Activated effector memory CD4-positive, alpha-beta T cell treated with Interleukin-2 at 50 U/mL for 16 hours (primary cell): ENCODE measurements around the gene DMD.
"Not testable (repeated sequence)": the region's sequence is repeated elsewhere in the genome, so short reads cannot be mapped to it uniquely, and the experiment has no call there.

Experiments
- DNase-seq: peaks from one replicate; pipeline ENCODE4 v3.0.0-alpha.2; 2020

The DMD gene

DNA sequence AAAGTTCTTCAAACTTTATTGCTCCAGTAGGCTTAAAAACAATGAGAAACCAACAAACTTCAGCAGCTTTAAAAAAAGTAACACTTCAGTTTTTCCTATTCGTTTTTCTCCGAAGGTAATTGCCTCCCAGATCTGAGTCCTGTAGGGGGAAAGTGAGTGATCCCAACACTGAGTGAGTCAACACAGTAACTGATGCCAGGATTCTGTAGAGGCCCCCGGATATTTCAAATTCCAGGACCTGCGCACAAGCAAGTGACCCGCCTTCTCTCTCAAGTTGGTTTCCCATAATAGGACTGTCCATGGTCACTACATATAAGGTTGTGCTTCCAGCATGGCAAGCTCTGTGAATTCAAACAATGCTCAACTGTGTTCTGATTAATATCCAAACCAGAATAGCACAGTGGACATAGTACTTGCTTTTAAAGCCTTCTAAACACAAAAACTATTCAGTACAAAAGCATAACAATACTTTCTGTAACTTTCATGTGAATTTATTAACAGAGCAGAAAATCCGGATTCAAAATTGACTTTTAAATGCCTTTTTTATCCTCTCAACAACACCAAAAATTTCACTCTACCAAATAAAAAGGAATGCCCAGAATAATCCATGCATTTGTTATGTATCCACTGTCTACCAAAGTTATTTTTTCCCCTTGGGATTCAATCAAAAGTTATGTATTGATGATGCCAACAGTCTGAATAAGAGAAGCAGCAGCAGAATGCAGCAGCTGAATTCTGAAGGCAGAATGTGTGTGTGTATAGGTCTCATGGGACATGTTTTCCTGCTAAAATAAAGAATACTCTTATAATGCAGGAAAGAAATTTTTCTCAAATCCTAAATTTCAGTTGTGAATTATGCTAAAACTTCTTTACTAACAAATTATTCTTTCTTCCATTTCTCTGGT is at the start of gene DMD:
Gene DMD (minus strand): TSS at position 194 of the 905 bp plus-strand sequence. CDS start 237 bp downstream, outside the sequence.
- no peak for DNase-seq

DNA sequence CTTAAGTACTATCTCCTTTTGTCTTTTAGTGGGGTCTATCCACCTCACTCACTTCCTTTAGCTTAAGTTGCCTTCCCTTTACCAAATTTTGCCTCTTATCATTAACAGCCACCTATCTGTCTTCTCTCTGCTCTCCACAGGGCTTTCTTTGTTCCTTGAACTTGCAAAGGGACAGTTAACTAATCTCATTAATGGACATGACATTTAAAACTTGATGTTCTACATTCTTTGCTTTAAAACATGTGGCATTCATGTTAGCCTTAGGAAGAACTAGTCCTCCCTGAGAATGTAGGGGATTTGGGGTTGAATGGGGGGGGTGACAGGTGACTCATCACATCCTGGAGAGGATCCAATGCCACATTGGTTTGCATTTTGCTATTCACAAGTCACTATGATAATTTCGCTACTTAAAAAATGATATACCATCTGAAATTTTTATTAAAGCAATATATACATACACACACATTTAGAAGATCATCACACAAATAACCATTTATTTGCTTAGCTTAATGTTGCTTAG is 41.0 kb upstream of the DMD start:
- no peak for DNase-seq

DNA sequence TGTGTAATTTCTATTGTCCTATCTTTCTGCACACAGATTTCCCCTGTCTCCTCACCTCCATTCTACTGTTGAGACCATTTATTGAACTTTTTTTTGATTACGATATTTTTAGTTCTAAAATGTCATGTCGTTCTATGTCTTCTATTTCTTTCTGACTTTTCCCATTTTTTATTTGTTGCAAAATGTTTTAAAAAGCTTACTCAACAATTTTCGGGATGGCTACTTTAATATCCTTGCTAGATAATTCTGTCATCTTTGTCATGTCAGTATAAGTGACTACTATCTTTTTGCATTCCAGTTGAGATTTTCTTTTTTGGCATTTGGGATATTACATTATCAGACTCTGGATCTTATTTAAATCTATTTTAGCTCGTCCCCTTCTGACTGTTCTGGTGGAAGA is 7.5 kb upstream of the DMD start:
- DNase-seq, result no peak

DNA sequence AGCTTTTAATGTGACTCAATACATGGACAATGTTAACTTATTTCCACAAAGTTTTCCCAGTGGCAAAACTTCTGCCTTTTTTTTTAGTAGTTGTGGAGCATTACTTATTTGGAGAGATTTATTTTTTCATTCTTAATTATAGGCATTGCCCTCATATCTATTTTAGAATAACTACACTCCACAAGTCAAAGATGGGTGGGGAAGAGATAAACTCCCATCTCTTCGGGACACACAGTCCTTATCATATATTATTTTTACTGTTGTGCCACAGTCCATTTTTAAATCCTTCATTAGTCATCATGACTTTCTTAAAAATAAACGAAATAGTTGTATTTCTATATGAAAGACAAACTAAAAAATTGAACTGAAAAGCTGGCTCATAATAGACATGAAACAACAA is 1.2 kb downstream of the DMD start:
- no peak for DNase-seq

DNA sequence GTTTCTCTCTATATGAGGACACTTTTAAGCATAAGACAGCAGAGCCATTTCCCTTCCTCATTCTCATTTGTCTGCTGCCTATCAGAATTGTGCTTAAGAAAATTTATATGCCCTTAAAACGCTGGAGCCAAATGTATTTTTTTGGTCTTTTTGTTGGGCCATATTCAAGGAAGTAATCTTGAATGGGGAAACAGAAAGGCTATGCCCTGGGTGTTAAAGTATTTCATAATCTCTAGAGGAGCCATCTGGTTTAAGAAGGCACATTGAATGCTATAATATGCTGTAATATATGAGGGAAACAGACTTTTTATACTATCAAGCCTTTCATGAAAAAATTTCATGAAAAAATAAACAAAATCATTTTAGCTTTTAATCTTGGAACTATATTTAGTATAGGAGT is 4.3 kb downstream of the DMD start:
- no peak for DNase-seq

DNA sequence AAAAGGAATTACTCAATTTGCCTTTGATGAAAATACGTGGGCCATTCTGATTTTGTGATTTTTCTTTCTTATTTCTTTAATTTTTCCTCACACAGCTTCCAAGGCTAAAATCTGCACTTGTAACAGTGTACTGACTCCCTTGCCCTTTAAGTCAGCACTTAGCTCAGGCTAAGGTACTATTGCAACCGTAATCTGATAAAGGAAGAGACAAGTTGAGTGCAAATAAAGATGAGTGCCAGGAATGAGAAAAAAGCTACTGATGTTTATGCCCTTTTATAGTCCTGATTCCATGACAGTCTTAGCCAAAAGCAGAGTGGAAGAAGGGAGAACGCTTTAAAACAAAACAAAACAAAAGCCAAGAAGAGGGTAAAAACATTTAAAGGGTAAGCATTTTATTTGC is 6.0 kb downstream of the DMD start:
- DNase-seq, result no peak

DNA sequence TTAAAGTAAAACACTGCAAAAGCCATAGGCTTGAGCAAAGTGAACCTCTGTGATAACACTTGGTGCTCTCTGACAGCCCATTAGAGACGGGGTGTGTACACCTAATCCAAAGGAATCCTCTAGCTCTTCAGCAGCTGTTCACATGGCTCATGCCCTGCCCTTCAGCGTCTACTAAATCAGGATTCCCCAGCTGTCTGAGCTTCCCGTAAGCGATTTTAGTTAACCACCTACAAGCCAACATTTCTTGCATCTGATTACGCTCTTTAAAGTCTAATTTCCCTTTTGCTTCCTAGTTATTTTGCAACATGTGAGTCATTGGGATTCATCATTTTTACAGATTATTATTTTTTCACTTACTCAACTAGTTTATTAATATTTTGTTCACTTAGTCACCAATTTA is 6.5 kb downstream of the DMD start:
- DNase-seq, result no peak

DNA sequence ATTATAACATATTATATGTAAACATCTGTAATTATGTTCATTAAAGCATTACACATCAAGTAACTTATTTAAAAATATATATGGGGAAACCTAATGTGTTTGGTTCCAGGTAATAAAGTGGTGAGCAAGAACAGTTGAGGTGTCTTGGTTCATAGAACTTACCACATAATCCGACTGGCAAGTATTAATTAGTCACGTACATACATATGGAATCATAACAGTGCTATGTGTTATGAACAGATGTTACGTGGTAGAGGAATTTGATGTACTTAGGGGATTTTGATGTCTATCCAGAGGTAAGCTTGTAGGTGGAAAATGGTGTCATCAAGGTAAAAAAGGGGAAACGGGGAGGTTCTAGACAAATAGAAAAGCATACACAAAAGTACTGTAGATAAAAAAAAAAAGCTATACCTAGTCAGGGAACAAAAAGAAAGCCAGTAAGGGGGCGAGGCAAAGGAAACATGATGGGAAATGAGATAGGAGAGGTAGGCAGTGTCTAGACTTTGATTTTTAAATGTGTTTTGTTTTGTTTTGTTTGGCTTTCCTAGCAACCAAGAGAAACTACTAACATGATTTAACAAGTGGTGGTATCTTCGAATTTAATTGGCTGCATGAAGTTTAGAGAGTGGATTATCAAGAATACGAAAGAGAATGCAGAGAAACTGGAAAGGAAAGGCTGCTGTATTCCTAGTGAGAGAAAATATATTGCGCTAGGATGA is 12.6 kb downstream of the DMD start:
- no peak for DNase-seq

DNA sequence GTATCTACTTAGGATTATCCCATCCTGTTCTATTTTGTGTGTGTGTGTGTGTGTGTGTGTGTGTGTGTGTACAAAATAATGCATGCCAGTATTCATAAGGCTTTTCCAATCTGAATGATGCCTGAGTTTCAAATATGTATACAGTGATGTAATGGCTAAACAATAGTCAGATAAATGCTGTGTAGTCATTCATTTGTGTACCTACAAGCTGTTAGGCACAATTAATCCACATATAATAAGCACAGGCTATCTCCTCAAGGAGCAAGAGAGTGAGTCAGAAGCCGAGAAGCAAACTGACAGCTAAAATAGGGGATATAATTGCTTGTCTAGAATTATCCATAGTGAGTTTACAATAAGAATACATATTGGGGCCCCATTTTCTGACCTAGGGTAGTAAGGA is 15.7 kb downstream of the DMD start:
- no peak for DNase-seq

DNA sequence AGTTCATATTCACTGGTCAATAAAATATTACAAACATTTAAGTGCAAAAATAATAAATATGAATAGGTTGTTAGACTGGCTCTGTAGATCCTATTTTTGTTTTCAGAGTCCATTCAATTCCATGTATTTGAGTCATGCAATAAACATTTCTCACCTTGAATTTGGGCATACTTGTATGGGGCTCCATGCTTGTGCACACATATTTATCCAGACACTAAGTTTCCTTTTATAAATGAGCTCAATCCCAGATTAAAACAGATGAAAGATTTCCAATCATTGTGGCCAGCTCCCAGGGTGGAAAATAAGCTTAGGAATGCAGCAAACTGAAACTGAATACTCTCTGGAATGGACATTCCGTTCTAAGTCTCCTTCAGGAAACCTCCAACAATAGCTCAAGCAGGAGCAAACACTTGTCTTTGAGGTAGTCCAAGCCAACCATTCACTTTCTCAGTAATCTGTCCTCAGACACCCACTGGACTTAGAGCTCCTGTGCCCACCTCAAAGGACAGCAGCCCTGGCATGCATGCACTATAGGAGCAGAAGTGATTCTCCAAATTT is 16.4 kb downstream of the DMD start:
- DNase-seq, result no peak

DNA sequence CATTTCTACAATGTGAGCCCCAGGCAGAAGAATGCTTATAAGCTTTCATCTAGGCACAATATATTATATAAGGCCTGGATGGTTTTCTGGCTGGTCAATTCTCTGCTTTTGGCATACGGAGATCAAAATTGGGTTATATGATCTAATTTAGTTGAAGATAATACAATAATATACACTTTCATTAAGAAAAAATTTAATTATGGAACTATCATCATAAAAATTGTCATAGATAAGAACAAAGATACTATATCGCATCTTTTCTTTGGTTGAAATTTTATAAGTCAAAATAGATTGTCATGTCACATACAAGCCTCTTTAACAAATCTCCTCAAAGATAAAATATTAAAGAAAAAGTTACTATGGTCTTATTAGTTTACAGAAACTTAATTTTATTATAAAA is 17.1 kb downstream of the DMD start:
- DNase-seq, result no peak

DNA sequence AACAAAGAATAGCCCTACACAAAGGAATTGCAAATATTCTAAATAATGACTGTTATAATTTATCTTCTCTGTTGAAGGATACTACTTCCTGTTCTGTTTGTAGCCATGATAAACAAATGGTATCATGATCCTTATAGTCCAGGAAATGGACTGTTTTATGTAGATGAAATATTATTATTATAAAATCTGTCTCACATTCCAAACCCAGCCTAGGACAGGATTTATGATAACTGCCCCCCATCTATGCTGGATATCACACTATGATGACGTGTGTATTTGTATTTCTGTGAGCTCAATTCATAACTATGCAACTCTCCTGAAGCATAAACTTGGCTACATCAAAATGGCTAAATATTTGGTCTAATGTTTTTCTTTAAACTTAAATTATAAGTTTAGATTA is 21.3 kb downstream of the DMD start:
- no peak for DNase-seq

DNA sequence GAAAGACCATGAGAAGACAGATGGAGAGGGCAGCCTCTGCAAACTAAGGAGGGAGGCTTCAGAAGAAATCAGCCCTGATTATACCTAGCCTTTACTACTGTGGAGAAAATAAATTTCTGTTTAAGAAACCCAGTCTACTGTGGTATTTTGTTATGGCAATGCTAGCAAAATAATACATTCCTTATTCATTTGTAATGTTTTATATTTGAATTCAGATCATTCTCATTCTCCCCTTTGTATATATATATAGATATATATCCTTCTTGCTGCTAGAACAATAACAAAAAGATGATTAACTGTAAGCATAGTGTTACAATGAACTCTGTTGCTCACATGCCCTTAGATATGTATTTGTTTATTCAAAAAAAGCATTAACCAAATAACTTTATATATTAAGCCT is 22.5 kb downstream of the DMD start:
- no peak for DNase-seq

DNA sequence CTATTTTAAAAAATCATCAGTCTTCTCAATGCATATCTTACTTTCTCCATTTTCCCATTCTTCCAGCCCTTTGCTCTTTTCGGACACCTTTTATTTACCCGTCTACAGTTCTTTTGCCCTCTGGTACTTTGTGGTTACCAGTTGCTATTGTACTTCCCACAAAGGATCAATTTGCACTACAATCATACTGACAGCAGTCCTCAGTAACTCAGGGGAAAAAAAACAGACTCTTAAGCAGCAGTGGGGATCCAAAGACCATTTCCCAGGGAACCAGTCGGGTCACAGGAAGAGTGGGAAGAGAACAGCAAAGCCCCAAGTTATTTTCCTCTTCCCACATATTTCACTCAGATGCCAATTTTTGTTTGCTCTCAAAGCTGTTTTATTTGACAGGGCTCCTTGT is 23.1 kb downstream of the DMD start:
- no peak for DNase-seq

DNA sequence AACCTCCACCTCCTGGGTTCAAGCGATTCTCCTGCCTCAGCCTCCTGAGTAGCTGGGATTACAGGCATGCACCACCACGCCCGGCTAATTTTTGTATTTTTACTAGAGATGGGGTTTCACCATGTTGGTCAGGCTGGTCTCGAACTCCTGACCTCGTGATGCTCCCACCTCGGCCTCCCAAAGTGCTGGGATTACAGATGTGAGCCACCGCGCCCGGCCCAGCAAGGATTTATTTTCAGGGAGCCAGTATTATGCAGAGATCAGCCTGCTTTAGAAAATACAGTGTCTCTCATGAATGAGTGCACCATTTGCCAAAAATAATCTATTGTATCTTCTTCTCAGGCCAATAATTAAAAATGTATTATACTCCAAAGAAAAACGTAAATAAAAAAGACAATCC is 26.5 kb downstream of the DMD start:
- not testable (repeated sequence) for DNase-seq

DNA sequence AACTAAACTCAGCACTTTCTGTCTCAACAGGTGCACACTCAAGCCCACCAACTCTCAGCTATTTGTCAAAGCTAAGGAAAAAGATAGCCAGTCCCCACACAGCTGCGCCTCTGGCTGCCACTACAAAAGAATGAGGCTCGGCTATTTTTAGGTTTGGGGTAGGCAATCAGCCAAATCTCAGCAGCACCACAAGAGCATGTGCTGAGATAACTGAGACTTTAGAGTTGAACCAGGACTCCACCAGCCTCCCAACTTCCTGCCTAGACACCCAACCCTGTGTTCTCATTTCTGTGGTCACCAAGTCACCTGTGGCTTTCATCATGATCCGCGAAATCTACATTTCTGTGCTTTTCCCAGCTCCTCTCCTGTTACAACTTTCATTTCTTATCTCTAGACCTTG is 28.0 kb downstream of the DMD start:
- no peak for DNase-seq

DNA sequence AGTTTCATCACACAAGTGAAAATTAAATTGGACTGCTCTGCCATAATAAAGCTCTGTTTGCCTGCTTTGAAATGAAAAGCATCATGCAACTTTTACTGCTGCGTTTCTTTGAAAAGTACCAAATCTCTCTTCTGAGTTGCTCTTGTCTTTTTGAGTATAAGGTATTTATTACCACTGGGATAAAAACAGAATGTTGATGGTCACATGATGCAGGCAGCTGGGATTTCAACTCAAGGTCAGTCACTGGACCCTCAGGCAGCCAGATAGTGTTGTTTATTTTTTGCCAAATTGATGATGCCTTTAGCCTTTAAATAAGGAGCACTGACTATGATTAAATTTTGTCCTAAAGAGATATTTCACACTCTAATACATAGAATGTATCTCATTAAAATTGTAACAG is 32.7 kb downstream of the DMD start:
- DNase-seq, result no peak

DNA sequence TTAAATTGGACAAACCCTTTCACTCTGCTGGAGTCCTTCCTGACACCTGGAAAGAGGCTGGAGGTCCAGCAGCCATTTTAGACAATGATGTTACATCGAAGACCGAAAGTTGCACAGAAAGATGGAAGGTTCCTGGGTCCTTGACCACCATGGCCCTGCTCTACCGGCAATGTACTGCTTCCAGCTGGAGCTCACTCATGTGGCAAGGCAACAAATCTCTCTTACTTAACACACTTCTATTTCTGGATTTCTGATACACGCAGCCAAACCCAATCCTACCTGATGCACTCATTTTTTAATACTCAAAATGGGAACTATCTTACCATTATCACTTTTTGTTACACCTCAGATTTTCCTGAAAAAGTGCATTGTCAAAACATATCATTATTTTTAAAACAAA is 33.1 kb downstream of the DMD start:
- no peak for DNase-seq

DNA sequence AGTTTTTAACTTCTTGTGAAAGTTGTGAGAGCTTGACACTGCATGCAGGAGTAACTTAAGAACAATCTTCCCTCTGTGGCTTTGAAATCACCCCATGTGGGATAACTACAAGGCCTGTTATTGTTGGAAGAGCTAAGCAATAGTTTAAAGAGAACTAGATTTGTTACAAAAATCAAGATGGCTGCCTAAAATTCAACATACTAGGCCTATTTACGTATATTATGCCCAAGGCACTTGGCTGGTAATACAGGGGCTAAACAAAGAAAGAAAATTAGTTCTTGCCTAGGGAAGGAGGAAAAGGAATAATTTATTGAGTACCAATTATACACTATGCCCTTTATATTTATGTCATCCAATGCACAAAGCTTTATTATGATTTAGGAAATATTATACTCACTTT is 36.1 kb downstream of the DMD start:
- DNase-seq, result no peak

DNA sequence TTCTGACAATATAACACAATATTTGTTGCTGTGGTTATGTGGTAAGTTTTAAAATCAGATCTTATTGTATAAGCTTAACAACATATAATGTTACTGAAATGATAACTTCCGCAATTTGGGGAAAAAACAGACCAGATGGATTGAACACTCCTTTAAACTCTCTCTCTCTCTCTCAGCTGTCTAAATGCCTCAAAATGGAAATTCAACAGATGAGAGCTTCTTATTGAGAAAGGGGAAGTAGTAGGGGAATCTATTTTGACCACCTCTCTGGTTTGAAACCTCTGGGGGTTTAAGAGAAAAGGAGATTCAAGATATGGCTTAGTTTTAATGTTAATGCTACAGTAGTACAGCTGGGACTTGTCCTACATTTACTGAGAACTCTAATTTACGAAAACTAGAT is 40.3 kb downstream of the DMD start:
- DNase-seq, result no peak

DNA sequence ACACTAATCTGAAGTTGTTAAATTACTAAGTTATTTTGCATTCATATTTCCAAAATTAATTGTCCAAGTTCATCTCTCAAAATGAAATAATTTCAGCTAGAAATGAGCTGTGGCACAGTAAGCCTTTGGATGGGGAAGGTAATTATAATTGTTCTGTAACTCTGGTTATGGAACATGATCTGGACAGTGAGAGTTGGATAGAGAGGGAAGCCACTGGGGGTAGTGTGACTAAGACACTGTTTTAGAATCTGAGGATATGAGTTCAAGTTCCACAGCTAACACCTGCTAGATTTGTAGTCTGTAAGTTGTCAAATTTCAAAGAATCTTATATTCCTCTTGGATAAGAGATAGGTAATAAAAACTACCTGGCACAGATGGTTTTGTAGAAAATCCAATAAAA is 49.5 kb downstream of the DMD start:
- no peak for DNase-seq

DNA sequence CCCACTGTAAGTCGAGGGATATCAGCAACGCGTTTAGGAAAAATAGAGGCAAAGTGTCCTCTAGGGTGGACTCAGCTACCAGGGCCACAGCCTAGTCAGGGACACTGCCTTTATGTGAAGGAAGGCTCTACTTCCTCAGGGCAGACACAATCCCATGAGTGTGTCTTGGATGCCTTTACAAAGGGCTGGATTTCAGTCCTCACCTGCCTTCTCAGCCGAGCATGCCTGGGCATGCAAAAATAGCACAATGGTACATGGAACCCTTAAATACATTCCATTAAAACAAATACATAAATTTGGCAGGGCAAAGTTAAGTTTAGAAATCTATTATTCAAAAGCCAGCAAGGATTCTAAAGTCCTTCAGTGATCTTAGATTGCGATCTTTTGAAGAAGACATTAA is 51.1 kb downstream of the DMD start:
- no peak for DNase-seq

DNA sequence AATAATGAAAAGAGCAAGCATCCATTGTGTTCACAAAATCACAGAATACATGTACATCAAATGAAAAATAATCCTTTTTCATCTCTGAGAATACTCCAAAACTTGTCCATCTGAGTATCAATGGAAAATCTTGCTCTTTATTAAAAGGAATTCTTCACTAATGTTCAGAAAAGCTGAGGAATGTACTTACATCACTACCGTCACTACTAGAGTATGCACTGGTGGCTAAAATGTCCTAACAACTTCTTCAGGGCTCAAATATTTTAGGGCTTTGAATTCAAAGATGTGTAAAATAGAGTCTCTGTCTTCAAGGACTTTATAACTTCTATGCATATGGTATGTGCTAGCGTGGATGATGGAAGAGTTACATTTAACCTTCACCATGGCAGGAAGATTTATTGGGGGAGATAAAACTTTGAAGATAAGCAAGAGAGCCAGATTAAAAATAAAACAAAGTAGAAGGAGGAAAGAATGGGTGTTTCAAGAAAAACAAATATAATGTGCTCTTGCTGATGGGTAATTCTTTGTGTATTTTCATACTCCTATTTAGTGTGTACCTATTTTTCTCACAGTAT is 55.1 kb downstream of the DMD start:
- no peak for DNase-seq

DNA sequence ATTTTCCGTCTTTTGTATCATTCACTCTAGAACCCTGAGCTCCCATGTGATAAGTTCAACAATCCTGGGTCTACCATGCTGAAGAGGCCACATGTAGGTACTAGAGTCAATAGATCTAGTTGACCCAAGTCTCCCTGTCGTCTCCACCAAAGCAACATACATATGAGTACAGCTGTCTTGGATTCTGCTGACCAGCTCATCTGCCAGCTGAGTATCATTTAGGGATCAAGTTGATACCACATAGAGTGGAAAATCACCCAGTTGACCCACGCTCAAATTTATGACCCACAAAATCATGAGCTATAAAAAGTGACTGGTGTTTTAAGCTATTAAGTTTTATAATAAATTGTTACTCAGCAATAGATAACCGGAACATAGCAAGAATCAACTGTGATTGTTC is 61.8 kb downstream of the DMD start:
- DNase-seq, result no peak
